H1 (cell line): ENCODE measurements around the gene POU2F2. TPM values are rescaled to one million over a fixed set of nuclear protein-coding genes. Genes with fewer than 3 reads are reported as not detected.

Source experiments
- CHD2 ChIP-seq: IDR thresholded peaks from 2 replicates; pipeline ENCODE4 v1.6.1; 2012; ENCODE audit warnings: low read length, improper control_type of control experiment
- HDAC2 ChIP-seq, 2 experiments: fragments of 300-600 bp in 1 of 2; sonication (generic) in 1 of 2; IDR thresholded peaks; 2 replicates each; pipeline ENCODE4 v1.6.1; 2011 to 2012; ENCODE audit warnings: low read depth in 2 of 2, low read length in 2 of 2, mild to moderate bottlenecking in 2 of 2, moderate library complexity in 2 of 2, borderline replicate concordance in 1 of 2, inconsistent platforms in 1 of 2
- polyA plus RNA-seq, 7 experiments: library from polyadenylated mRNA; depleted of rRNA in 3 of 7; stranded (reverse) in 5 of 7; unstranded in 2 of 7; fragments of >200 nt in 5 of 7; fragments of 200-250 nt in 2 of 7; gene quantifications; 1 replicate in 5 of 7; 2 replicates in 1 of 7; 4 replicates in 1 of 7; pipeline versions ENCODE4 v1.2.1 to v1.2.3, GENCODE V29; 2011 to 2013; ENCODE audit warnings: missing spikeins in 2 of 7, mixed read lengths in 2 of 7
- total RNA-seq: library from RNA; stranded (reverse); fragmentation: NEBNext Ultra II Directional; extraction: Animal tissue kit (Norgen Biotek cat#: 25700); gene quantifications from 2 replicates; pipeline ENCODE4 v1.2.1, GENCODE V29; 2021

The POU2F2 gene
- total and polyA plus RNA-seq, 2 of the 8 experiments (the other 6 are each of a cell fraction or from before 2014, with no cell fraction given) = 5.0 to 6.1 TPM

- TF ChIP-seq HDAC2 (IDR thresholded peaks at IDR 0.05; ENCODE audit: borderline replicate concordance in 1 of 2, low read depth in 2 of 2, low read length in 2 of 2) (no peak), CHD2 (no peak)
- TF ChIP-seq, all 59 proteins: peak for 0
Measured at GRCh38 chr19:42053037-42053935, 79.0 kb downstream of the POU2F2 start (continued).
